GM18868 (cell line): ENCODE results near the gene ITSN2.
"Not testable (repeated sequence)": the region's sequence is repeated elsewhere in the genome, so short reads cannot be mapped to it uniquely, and the experiment has no call there.

ENCODE experiments used
- ATAC-seq: cut with Tn5 transposase; IDR thresholded peaks from one replicate; pipeline ENCODE4 v1.9.1; 2021; ENCODE audit warnings: mild to moderate bottlenecking, moderate library complexity; ENCODE audit not compliant: unreplicated experiment

ITSN2 gene

DNA sequence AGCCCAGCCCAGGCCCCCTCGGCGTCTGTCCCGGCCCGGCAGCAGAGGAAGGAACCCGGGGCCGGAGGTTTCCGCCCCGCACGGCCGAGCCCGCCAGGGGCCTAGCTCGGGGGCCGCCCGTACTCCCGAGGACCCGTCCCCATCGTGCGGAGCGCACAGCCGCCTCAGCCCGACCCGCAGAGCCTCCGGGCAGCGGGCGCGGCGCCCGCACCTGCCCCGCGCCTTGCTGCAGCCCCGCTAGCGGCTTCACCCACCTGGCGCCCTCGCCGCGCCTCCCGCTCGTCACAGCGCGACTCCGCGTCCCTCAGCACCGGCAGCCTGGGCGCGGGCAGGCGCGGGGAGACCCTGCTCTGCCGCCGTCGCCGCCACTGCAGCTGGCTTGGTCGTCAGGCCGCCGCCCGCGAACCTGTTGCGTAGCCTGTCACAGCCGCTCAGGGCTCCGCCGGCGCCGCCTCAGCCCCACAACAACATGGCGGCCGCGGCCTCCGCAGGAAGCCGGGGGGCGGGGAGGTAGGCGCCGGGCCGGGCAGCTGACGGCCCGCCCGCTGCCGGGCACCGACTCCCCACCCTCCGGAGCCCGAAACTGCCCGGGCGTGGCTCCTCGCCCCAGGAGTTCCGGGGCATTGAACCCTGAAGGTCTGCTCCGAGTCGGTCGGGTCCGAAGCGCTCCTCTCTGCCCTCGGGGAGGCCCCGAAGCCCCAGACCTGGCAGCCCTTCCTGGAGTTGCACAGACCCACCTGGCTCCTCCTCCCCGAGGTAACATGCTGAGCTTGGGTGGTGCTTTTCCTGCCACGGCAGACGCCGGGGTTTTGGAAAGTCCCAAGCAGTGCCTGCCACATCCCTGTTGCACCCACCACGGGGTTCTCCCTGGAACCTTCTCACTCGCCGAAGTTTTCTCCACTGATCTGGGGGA is at the start of gene ITSN2:
TSS of gene ITSN2 (minus strand) at position 487 of the 913 bp plus-strand sequence. CDS start 32,454 bp downstream, outside the sequence.
- ATAC-seq = peak; percentile 84

DNA sequence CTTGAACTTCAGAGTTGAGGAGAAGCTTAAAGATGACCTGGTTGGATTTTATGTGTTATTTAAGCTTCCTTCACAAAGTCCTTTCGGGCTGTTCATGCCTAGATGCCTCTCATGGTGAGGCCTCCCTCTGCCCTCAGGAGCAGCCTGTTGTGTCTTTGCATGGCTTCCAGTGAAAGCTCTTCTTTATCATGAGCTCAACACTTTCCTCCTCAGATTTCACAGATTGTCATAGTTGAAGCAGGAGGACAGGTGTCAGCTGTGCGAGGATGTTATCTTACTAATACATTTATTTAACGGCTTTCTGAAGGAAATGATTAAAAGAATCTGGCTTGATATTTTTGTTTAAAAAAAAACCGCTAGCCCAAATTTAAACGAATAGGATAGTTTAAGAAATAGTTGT is 48.8 kb upstream of the ITSN2 start:
- no peak for ATAC-seq

DNA sequence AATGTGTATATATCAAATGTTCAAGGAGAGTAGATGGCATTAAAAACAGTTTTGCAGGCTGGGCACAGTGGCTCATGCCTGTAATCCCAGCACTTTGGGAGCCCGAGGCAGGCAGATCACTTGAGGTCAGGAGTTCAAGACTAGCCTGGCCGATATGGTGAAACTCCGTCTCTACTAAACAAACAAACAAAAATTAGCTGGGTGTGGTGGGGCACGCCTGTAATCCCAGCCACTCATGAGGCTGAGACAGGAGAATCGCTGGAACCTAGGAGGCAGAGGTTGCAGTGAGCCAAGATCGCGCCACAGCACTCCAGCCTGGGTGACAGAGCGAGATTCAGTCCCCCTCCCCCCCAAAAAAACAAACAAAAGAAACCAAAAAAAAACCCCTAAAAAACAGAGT is 48.4 kb upstream of the ITSN2 start:
- not testable (repeated sequence) for ATAC-seq

DNA sequence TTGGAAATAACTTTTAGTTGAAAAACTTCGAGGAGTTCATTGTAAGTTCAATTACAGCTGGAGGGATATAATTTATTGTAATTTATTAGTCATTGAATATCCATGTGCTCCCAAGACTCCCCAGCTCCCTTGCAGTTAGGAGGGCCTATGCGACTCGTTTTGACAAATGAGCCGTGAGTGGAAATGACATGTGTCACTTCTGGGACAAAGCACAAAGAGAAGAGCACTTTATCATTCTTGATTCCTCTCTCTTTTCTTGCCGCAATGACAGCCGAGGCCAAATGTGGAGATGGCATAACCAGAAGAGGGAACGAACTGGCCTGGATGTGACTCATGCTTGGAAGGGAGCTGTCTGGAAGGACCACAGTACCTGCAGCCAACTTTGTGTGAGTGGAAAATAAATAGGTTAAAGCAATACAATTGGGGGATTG is 44.2 kb upstream of the ITSN2 start:
- no peak for ATAC-seq

DNA sequence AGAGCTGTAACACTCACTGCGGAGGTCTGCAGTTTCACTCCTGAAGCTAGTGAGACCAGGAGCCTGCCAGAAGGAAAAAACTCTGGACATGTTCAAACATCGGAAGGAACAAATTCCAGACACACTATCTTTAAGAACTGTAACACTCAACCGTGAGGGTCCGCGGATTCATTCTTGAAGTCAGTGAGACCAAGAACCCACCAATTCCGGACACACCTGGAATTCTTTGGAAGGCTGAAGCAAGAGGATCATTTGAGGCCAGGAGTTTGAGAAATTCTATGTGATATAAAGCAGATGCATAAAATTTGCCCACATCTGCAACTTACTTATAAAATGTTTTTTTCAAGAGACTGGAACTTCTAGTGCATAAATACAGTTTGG is 43.5 kb upstream of the ITSN2 start:
- ATAC-seq = no peak

DNA sequence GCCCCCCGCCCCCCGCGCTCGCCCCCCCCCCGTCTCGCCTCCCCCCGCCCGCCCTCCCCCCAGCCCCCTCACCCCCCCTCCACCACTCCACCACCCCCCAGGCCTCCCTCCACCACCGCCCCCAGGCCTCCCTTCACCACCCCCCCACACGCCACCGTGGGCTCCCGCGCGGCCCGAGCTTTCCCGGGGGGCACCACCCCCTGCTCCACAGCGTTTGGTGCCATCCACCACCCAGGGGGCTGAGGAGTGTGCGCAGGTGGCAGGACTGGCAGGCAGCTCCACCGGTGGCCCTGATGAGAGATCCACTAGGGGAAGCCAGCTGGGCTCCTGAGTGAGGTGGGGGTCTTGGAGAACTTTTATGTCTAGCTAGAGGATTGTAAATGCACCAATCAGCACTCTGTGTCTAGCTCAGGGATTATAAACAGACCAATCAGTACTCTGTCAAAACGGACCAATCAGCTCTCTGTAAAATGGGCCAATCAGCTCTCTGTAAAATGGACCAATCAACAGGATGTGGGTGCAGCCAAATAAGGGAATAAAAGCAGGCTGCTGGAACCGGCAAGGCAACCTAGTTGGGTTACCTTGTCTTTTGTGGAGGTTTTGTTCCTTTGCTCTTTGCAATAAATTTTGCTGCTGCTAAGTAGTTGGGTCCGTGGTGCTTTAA is 43.0 kb upstream of the ITSN2 start:
- ATAC-seq = no peak

DNA sequence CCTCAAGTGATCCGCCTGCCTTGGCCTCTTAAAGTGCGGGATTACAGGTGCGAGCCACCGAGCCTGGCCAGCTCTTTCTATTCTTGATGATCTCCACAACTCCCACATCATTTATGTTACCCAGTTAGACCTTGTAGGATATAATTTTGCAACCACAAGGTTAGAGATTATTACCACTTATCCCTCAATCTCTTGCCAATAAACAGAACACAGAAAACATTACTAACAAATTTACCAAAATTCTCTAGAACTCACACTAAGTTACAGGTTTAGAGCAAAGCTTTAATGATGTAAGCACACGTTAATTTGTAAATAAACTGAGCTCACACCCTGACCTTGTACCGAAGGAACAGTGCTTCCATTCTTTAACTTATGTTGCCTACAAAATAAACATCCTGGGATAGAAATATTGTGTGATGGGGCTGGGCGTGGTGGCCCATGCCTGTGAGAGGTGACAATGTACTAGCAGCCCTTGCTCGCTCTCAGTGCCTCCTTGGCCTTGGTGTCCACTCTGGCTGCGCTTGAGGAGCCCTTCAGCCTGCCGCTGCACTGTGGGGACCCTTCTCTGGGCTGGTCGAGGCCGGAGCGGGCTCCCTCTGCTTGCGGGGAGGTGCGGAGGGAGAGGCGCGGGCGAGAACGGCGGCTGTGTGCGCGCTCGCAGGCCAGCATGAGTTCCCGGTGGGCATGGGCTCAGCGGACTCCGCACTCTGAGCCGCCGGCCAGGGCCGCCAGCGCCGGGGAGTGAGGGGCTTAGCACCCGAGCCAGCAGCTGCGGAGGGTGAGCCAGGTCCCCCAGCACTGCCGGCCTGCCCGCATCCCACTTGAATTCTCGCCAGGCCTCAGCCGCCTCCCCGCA is 42.1 kb upstream of the ITSN2 start:
- ATAC-seq = no peak

DNA sequence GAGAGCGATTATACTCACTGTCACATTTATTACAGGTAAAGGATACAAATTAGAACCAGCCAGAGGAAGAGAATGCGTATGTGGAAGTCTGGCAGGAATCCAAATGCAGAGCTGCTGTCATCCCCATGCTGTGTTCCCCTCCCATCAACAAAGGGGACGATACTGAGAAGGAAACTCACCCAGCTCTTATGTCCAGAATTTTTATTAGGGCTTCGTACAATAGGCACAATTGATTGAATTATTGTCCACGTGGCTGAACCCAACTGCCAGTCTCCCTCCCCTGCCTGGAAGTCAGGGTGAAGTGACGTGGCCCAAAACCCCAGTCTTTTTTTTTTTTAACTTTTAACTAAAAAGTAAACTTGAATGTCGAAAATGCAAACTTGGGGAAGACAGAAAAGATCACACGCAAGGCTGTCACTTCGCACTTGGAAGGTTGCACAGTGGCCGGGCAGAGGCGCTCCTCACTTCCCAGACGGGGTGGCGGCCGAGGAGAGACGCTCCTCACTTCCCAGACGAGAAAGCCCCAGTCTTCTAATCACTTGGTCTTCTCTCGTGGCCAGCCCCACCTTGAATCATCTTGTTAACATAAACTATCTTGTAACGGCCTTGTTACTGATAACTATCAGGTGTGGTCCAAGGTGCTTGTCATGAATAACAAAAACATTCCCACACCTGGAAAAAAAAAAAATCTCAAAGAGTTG is 40.0 kb upstream of the ITSN2 start:
- ATAC-seq = no peak

DNA sequence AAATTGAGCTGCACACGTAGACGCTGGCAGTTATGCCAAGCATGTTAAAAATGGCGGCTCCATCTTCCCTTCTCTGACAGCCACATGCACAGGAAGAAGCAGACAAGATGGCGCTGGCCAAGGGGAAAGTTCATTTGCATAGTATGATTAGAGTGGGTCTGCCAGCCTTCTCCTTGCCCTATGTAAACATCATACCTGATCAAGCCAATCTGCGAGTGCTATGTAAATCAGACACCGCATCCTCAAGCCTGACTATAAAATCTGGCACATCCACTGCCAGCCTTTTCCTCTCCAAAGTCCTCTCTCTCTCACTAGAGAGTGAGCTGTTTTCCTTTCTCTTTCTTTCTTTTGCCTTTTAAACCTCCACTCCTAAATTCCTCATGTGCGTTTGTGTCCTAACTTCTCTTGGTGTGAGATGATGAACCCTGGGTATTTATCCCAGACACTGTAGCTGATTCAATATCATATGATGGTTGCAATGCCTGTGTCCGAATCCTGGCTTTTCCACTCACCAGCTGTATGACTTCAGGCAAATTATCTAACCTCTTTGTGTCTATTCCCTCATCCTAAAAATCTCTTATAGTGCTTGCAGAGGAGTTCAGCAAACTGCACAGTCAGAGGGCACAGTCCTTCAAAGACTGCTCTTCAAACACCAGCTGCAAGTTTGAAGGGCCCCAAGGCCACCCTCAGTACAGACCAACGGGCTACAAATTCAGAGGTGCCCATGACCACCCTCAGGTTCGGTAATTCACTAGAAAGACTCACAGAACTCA is 39.3 kb upstream of the ITSN2 start:
- ATAC-seq = no peak

DNA sequence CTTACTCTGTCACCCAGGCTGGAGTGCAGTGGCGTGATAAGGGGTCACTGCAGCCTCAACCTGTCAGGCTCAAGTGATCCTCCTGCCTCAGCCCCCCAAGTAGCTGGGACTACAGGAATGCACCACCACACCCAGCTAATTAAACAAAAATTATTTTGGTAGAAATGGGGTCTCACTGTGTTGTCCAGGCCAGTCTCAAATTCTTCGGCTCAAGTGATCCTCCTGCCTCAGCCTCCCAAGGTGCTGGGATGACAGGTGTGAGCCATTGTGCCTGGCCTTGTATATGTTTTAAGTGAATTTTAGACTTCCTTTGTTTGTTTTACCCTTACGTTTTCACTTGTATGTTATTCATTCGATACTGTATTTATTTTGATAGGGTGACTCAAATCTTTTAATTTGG is 34.7 kb upstream of the ITSN2 start:
- no peak for ATAC-seq

DNA sequence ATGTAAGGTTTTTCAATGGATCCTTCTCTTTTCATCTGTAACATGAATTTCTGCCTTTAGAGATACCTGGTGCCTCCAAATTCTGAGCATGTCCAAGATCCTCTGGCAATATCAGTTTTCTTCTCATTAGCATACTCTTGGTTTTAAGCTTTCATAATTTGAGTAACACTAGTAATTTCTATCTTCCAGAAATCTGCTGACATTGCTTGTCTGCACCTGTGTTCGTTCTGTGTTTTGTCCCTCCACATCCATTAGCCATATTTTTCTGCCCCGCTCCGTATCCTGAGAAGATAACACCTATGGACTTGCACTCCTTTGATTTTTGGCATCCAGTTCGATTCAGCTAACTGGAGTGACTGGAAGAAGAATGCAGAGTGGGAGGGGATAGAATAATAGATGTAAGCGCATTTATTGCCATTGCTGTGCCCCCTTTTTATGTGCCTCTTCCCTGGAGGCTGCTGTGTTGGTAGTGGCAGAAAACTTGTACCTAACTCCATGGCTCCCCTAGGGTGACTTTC is 32.3 kb upstream of the ITSN2 start:
- ATAC-seq = no peak

DNA sequence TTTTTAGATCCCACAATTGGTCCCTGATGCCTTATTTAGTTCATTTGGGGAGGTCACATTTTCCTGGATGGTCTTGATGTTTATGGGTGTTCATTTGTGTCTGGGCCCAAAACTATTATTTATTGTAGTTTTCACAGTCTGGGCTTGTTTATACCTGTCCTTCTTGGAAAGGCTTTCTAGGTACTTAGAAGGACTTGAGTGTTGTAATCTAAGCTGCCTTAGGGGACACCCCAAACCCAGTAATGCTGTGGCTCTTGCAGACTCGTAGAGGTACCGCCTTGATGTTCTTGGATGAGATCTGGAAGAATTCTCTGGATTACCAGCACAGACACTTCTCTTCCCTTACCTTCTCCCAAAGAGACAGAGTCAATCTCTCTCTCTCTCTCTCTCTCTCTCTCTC is 25.0 kb upstream of the ITSN2 start:
- ATAC-seq = no peak

DNA sequence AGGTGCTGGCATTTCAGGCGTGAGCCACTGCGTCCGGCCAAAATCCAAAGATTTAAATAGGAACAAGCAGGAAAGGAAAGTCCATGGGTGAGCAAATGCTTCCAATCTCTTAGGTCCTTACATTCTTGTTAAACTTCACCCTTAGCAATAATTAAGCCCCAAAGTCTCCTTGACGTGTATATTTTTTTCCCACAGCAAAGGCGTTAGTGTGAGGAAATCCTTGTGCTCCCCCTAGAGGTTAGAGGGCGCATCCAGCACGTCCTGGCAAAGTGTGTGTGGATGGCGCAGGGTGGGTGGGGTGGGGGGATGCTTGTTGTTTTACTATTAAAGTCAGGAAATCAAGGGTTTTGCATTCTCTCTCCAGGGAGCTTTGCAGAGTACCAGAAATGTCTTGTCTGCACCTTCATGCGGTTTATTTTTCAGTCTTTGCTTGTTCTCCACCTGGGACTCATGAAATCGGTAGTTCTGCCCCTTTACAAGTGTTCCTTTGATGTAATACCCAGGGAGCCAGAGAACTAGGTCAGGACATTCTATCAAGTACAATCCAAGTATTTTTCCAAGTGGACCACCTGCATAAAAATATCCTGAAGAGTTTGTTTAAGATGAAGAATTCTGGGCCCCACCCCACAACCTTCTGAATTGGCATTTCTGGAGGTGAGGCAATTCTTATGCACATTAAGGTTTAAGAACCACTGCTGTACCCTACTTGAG is 22.2 kb upstream of the ITSN2 start:
- ATAC-seq = peak; percentile 71

DNA sequence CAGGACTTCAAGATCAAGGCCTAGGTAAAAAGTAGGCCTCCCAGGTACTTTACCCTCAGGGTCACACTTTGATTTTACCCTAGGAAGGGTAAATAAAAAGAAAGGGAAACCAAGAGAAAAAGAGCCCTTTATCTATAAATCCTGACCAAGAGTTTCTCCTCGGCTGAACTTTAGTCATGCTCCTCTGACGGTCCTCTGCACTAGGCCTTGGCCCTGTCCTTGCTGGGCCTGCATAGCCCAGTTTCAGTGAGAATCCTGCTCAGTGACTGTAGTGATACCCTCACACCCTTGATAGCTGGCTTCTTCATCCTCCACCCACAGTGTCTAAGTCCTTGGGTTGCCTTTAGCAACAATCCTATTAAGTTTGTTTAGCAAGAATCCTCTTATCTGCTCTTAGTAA is 20.5 kb upstream of the ITSN2 start:
- ATAC-seq = no peak

DNA sequence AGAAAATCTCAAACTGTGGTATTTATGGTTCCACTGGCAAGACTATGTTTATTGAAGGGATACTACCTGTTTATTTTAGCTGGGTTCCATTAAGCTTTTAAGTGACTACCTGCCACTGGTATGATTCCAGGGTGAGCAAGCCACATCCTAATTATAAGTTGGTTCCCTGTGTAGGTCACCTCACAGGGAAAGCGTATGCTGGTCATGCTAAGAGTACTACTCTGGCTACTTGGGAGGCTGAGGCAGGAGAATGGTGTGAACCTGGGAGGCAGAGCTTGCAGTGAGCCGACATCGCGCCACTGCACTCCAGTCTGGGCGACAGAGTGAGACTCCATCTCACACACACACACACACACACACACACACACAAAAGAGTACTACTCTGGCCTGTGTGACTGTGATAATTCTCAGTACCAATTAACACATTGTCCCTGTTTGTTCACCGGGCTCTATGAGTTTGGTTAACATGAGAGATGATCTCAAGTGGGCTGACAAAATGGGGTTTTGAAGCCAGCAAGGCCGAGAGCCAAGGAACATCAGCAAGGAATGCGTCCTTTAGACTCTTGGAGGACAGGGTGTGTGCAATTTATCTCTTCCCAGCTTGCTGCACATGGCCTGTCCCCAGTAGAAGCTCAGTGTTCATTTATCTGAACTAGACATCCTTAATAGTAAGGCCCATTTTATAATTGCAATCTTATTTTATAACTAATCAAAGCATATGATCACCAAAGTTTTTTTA is 15.2 kb upstream of the ITSN2 start:
- ATAC-seq = no peak

DNA sequence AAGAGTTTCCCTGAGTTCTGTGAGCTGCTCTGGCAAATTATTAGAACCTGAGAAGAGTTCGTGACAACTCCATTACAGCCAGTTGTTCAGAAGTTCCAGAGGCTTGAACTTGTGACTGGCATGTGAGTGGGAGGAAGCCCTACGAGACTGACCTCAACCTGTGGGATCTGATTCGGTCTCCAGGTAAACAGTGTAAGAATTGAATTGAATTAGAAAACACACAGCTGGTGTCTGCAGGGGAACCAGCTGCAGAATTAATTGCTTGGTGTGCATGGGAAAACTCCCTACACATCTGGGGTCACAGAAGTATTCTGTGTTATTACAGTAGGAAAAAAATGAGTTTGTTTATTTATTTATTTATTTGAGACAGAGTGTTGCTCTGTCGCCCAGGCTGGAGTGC is 14.0 kb upstream of the ITSN2 start:
- ATAC-seq = no peak

DNA sequence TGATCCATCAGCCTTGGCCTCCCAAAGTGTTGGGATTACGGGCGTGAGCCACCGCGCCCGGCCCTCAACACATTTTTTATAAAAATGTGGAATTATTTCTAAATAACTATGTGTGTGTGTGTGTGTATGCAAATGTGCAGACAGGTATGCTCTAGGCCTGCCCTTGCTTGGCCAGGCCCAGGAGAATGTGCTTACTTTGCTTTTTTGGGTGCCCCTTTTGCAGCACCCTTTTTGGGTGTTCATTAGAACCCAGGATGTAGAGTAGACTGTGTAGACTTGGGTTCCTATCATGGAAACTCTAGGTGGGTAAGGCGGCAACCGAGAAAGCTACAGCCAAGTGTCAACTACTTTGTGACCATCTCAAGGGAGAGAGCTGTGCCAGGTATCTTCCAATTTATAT is 11.7 kb upstream of the ITSN2 start:
- ATAC-seq = no peak

DNA sequence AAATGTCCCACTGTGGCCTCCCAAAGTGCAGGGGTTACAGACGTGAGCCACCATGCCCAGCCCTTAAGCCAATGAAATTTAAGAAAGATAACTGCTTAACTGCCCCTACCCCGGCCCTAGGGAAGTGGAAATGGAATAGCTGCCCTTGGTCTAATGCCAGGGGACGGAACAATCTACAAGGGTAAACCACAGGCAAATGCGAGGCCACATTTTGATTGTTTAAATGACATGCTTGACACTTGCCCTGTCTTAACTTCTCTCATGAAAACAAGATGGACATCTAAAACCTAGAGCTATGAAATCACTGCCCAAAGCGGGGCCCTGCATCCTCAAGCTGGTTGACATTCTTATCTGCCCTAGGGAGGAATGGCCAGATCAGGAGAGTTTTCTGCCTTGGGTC is 5.5 kb upstream of the ITSN2 start:
- ATAC-seq = no peak
